Neutrophil (primary cell): ENCODE data around the gene GMFB.

Experiments used
- H3K27ac ChIP-seq: fragments of 200-600 bp; sonication (generic); 2 replicates; pipeline ENCODE4 v1.5.1; 2016; ENCODE audit warnings: mild to moderate bottlenecking, moderate library complexity
- H3K27me3 ChIP-seq: fragments of 200-600 bp; sonication (generic); 2 replicates; pipeline ENCODE4 v1.6.0; 2016; ENCODE audit warnings: mild to moderate bottlenecking
- H3K36me3 ChIP-seq: fragments of 200-600 bp; sonication (generic); 2 replicates; pipeline ENCODE4 v1.5.1; 2017
- H3K4me1 ChIP-seq, 2 experiments: fragments of 200-600 bp in 1 of 2; sonication (generic) in 1 of 2; 1 replicate in 1 of 2; 2 replicates in 1 of 2; pipeline versions ENCODE4 v1.5.1 to v1.6.1; 2013 to 2016; ENCODE audit warnings: low read depth in 1 of 2, low read length in 1 of 2, mild to moderate bottlenecking in 1 of 2, moderate library complexity in 1 of 2; ENCODE audit not compliant: control insufficient read depth in 1 of 2, insufficient read depth in 1 of 2
- H3K4me3 ChIP-seq, 2 experiments: fragments of 200-600 bp in 1 of 2; sonication (generic) in 1 of 2; 1 replicate in 1 of 2; 2 replicates in 1 of 2; pipeline ENCODE4 v1.5.1; 2013 to 2016; ENCODE audit warnings: low read depth in 1 of 2, low read length in 1 of 2, mild to moderate bottlenecking in 1 of 2, moderate library complexity in 1 of 2
- H3K9me3 ChIP-seq: fragments of 200-600 bp; sonication (generic); 2 replicates; pipeline ENCODE4 v1.5.1; 2016
- CTCF ChIP-seq: fragments of 200-600 bp; sonication (generic); IDR thresholded peaks from 2 replicates; pipeline ENCODE4 v1.5.1; 2016; ENCODE audit warnings: antibody characterized with exemption

The GMFB gene

GRCh38 chr14:54487771-54488170, 1.0 kb downstream of the GMFB start:
- Histone ChIP-seq H3K4me1 (peaks cover 20 to 30% of the 10 kb centered on the region in 2 experiments), H3K4me3 (peak overlapping the region; percentile 71 to 87), H3K36me3 (peaks cover 7% of the 10 kb centered on the region), H3K9me3 (no peaks in the 10 kb centered on the region), H3K27ac (peak overlapping the region; percentile 92), H3K27me3 (no peaks in the 10 kb centered on the region)
- TF ChIP-seq CTCF, result no peak

- no peaks in the 10 kb centered on the region for H3K27me3 ChIP-seq
- no peak for TF ChIP-seq CTCF
- no peaks in the 10 kb centered on the region for H3K9me3 ChIP-seq
- H3K4me3 ChIP-seq, result no peak overlapping the region
- H3K36me3 ChIP-seq, result peaks cover 18% of the 10 kb centered on the region
- no peak overlapping the region for H3K27ac ChIP-seq
- H3K4me1 ChIP-seq, result peaks cover 20 to 30% of the 10 kb centered on the region in 2 experiments
Measured at GRCh38 chr14:54486685-54487084, 2.1 kb downstream of the GMFB start.

GRCh38 chr14:54483846-54484245, 4.9 kb downstream of the GMFB start:
- no peak overlapping the region for H3K4me3 ChIP-seq
- H3K9me3 ChIP-seq, result no peaks in the 10 kb centered on the region
- no peak for TF ChIP-seq CTCF
- no peak overlapping the region for H3K27ac ChIP-seq
- no peaks in the 10 kb centered on the region for H3K27me3 ChIP-seq
- peaks cover 44% of the 10 kb centered on the region for H3K36me3 ChIP-seq
- H3K4me1 ChIP-seq, result peaks cover 11 to 22% of the 10 kb centered on the region in 2 experiments

- no peaks in the 10 kb centered on the region for H3K9me3 ChIP-seq
- H3K27me3 ChIP-seq, result no peaks in the 10 kb centered on the region
- H3K27ac ChIP-seq, result peak overlapping the region; percentile 17
- no peak overlapping the region for H3K4me3 ChIP-seq
- peaks cover 50% of the 10 kb centered on the region for H3K36me3 ChIP-seq
- peaks cover 9 to 19% of the 10 kb centered on the region in 2 experiments for H3K4me1 ChIP-seq
- TF ChIP-seq CTCF, result no peak
Measured at GRCh38 chr14:54483073-54483745, 5.6 kb downstream of the GMFB start.

GRCh38 chr14:54481695-54482094, 7.1 kb downstream of the GMFB start:
- H3K27me3 ChIP-seq, result no peaks in the 10 kb centered on the region
- no peaks in the 10 kb centered on the region for H3K9me3 ChIP-seq
- H3K27ac ChIP-seq, result no peak overlapping the region
- peaks cover 0 to 6% of the 10 kb centered on the region in 2 experiments for H3K4me1 ChIP-seq
- no peak for TF ChIP-seq CTCF
- H3K36me3 ChIP-seq, result peaks cover 56% of the 10 kb centered on the region
- H3K4me3 ChIP-seq, result no peak overlapping the region
